Adipocyte (in vitro differentiated cells): ENCODE data around the gene TMEM178A.
"Not testable (repeated sequence)": the region's sequence is repeated elsewhere in the genome, so short reads cannot be mapped to it uniquely, and the experiment has no call there.

ENCODE experiments used
- DNase-seq: peaks from one replicate; pipeline ENCODE4 v3.0.0-alpha.2; 2015; ENCODE audit warnings: low read depth
- H3K27me3 ChIP-seq: replicated peaks from 2 replicates; pipeline ENCODE4 v1.7.0; 2013; ENCODE audit warnings: mild to moderate bottlenecking, low read length, moderate library complexity; ENCODE audit not compliant: control insufficient read depth, insufficient read depth
- H3K36me3 ChIP-seq: 2 replicates; pipeline ENCODE4 v1.7.0; 2013; ENCODE audit warnings: low read length, mild to moderate bottlenecking, moderate library complexity; ENCODE audit not compliant: control insufficient read depth, insufficient read depth, severe bottlenecking
- H3K4me1 ChIP-seq: 2 replicates; pipeline ENCODE4 v1.7.0; 2013; ENCODE audit warnings: mild to moderate bottlenecking, low read length, moderate library complexity; ENCODE audit not compliant: control insufficient read depth, insufficient read depth
- H3K4me3 ChIP-seq: 2 replicates; pipeline ENCODE4 v1.7.0; 2013; ENCODE audit warnings: mild to moderate bottlenecking, low read length, moderate library complexity
- H3K9ac ChIP-seq: 2 replicates; pipeline ENCODE4 v1.7.0; 2013; ENCODE audit warnings: mild to moderate bottlenecking, low read length, moderate library complexity
- H3K9me3 ChIP-seq: 2 replicates; pipeline ENCODE4 v1.7.0; 2013; ENCODE audit warnings: mild to moderate bottlenecking, low read length, moderate library complexity; ENCODE audit not compliant: control insufficient read depth

TMEM178A gene

DNA sequence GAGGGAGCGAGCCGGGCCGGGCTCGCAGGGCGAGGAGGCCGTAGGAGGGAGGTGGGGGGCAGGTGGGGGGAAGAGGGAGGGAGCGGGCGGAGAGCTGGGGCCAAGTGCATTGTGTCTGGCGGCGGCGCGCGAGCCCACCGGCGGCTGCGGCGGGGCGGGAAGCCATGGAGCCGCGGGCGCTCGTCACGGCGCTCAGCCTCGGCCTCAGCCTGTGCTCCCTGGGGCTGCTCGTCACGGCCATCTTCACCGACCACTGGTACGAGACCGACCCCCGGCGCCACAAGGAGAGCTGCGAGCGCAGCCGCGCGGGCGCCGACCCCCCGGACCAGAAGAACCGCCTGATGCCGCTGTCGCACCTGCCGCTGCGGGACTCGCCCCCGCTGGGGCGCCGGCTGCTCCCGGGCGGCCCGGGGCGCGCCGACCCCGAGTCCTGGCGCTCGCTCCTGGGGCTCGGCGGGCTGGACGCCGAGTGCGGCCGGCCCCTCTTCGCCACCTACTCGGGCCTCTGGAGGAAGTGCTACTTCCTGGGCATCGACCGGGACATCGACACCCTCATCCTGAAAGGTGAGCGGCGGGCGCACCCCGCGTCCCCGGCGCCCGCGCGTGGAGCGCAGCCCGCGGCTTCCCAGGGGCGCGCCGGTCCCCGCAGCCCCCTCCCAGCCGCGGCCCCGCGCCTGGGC is at the start of gene TMEM178A:
TSS of gene TMEM178A (plus strand) at position 107 of the 680 bp plus-strand sequence. CDS start at position 165, 58 bp downstream.
- peak; percentile 45 for DNase-seq

DNA sequence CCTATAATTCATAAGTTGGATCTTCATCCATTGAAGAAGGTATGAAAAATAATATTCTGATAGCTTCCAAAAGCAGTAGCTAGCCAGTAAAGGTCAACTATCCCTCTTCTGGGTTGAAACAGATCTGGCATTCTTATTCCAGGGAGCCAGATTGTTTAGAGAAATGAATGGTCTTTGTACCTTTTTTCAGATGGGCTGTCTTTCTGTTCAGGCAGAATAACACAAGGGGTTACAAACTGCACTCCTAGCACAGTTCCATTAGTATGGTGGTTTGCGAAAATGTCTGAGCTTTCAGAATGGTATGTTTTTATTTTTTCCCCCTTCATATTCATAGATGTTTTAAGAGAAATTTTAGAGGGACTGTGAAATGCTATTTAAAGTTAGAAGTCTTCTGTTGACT is 47.5 kb upstream of the TMEM178A start:
- no peaks in the 10 kb centered on the region for H3K36me3 ChIP-seq
- no peak overlapping the region for H3K4me3 ChIP-seq
- no peaks in the 10 kb centered on the region for H3K9me3 ChIP-seq
- H3K27me3 ChIP-seq, result peaks cover 7% of the 10 kb centered on the region
- H3K9ac ChIP-seq, result no peak overlapping the region
- H3K4me1 ChIP-seq, result peaks cover 19% of the 10 kb centered on the region
- no peak for DNase-seq

More for the DNA sequence above, at the start of gene TMEM178A:
- peak within 1 kb of the TSS; percentile 74 for H3K4me3 ChIP-seq
- no peak within 1 kb of the TSS for H3K9ac ChIP-seq
- H3K4me1 ChIP-seq, result peaks cover 7% of the 10 kb centered on the region
- no peaks in the 10 kb centered on the region for H3K36me3 ChIP-seq
- H3K9me3 ChIP-seq, result peaks cover 7% of the 10 kb centered on the region
- peaks cover 48% of the 10 kb centered on the region for H3K27me3 ChIP-seq

DNA sequence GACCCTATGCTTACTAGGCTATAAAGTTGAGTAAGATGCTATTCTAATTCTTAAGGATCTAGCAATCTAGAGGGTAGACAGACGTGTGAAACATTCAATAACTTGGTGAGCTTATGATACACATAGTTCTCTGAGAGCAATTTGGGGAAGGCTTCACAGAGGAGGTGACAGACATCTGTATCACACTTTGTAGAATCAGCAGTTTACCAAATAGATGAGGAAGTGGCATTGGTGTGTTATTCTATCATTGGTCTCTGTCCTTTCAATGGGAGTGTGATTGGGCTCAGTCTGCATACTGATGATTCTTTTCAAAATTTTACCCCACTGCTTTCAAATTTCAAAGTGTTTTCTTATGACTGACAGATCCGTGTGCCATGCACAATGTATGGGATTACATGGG is 47.0 kb upstream of the TMEM178A start:
- Histone ChIP-seq H3K9me3 (no peaks in the 10 kb centered on the region), H3K9ac (no peak overlapping the region), H3K4me1 (peaks cover 22% of the 10 kb centered on the region), H3K27me3 (peaks cover 7% of the 10 kb centered on the region), H3K36me3 (no peaks in the 10 kb centered on the region), H3K4me3 (no peak overlapping the region)
- no peak for DNase-seq

DNA sequence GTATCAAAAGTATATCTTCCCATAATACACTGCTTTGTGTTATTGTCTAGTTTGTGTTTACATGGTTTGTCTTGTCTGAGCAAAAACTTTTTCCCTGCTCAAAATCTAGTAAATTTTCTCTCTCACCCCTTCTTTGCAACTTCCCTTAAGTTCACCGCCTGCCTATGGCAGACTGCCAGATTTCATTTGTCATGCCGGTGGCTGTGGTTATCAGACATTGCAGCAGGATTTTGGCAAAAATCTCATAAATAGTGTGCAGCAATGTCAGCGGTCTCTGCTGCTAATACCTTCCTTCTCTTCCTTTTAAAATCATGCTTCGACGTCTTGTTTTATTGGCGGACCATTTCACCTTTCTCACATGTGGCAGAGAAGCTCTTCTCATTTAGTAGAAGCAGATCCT is 45.6 kb upstream of the TMEM178A start:
- H3K36me3 ChIP-seq, result no peaks in the 10 kb centered on the region

DNA sequence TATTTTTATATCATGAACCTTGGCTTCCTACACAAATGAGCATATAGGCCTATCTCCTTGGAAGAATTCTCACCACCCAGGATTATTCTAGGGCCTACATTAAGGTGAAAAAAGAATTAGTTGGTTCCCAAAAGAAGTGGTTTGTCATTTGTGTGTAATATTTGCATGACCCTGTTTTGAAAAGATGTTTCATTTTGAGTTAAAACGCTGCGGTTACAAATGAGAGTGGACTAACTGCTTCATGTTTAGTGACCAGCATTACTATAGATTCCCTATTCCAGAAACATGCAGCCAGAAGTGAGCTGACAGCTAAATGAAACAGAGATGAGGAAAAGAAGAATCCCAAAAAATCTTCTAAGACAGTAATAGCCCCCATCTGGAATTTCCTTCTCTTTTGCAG is 44.1 kb upstream of the TMEM178A start:
- H3K27me3 ChIP-seq, result peaks cover 5% of the 10 kb centered on the region
- H3K9me3 ChIP-seq, result no peaks in the 10 kb centered on the region
- no peak overlapping the region for H3K9ac ChIP-seq
- H3K4me1 ChIP-seq, result peaks cover 26% of the 10 kb centered on the region
- no peak for DNase-seq
- no peaks in the 10 kb centered on the region for H3K36me3 ChIP-seq
- H3K4me3 ChIP-seq, result no peak overlapping the region

More for the DNA sequence above, 45.6 kb upstream of the TMEM178A start:
- Histone ChIP-seq H3K9ac (no peak overlapping the region), H3K4me1 (peaks cover 26% of the 10 kb centered on the region), H3K4me3 (no peak overlapping the region), H3K27me3 (peaks cover 7% of the 10 kb centered on the region), H3K9me3 (no peaks in the 10 kb centered on the region)
- DNase-seq, result peak; percentile 81

DNA sequence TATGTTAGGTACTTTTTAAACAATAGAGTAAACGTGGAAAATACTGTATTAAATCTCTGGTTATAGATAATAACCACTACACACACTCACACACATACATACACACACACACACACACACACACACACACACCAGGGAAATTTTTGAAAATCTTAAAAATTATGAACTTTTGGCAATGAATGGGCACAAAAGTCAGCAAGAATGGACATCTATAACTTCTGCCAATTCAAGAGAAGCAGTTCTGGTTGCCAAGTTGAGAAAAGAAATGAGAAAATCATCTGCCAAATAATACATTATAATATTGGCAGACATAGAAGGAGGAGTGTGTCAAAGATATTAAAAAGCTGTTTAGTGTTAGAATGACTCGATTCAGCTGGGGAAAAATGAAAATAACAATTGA is 42.9 kb upstream of the TMEM178A start:
- no peak overlapping the region for H3K4me3 ChIP-seq
- no peaks in the 10 kb centered on the region for H3K9me3 ChIP-seq
- H3K27me3 ChIP-seq, result no peaks in the 10 kb centered on the region
- H3K36me3 ChIP-seq, result no peaks in the 10 kb centered on the region
- peaks cover 26% of the 10 kb centered on the region for H3K4me1 ChIP-seq
- DNase-seq, result no peak
- no peak overlapping the region for H3K9ac ChIP-seq

DNA sequence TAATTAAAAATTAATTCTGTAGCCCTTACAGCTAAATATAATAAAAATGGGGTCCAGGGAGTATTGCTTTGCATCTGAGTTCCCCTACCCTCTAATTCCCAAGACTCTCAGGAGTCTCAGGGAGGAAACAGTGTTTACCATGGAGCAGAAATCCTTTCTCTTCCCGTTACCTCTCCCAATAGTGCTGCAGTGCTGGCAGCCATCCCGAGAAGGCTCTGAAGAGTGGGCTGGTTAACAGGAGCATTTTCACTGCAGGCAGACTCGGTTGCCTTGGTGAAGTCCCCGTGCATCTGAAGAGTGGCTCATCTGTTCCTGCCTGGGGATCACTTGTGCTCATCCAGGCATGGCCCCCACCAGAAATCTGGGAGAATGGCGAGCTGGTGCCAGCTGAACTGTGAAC is 41.8 kb upstream of the TMEM178A start:
- H3K9ac ChIP-seq, result no peak overlapping the region
- no peaks in the 10 kb centered on the region for H3K27me3 ChIP-seq
- H3K4me3 ChIP-seq, result no peak overlapping the region
- DNase-seq, result no peak
- no peaks in the 10 kb centered on the region for H3K36me3 ChIP-seq
- H3K4me1 ChIP-seq, result peaks cover 26% of the 10 kb centered on the region
- no peaks in the 10 kb centered on the region for H3K9me3 ChIP-seq

DNA sequence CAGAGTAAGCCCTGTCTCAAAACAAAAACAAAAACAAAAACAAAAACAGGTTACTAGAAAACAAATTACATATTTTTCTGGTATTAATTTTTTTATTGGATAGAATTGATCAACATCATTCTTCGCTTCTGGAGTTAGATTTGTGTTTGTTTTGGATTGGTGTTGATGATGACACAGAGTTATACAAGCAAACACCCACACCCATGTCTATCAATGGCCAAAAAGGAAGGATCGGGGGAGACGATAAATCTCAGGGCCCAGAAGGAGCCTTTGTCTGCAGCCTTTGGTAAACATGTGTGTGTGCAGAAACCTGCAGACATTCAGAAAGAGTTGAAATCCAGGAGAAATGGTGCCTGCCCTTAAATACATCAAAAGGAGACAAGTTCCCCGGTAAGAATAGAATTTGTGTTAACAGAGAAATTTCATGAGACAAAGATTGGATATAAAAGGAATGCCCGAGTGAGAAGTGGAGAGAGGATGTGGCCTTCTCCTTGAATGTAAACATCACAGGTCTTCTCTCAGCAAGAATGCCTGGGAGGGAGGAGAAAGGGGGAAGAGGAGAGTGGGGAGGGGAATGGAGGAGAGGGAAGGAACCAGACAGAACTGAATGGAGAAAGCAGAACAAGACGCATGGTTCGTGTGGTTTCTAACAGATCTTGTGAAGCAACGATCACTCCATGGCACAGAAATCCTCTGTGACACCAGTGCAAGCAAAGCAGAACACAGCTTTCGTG is 40.4 kb upstream of the TMEM178A start:
- Histone ChIP-seq H3K27me3 (no peaks in the 10 kb centered on the region), H3K4me3 (no peak overlapping the region), H3K9ac (no peak overlapping the region), H3K9me3 (no peaks in the 10 kb centered on the region), H3K36me3 (no peaks in the 10 kb centered on the region), H3K4me1 (peaks cover 18% of the 10 kb centered on the region)
- no peak for DNase-seq

DNA sequence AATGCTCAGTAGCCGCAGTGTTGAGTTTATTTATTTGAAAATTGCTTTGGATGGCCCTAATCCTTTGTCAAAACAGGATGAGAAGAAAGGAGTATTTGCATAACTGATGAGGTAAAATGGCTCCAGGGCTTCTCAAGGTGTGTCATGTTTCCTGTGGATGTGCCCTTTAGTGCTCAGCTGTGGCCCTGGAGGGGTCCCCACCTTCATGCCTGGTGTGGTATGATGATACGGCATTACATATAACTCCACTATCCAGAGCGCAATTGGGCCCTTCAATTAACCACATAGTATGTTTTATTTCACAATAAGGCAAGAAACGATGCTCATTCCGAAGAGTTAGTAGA is 39.8 kb upstream of the TMEM178A start:
- Histone ChIP-seq H3K9me3 (no peaks in the 10 kb centered on the region), H3K4me1 (peaks cover 13% of the 10 kb centered on the region), H3K36me3 (no peaks in the 10 kb centered on the region), H3K4me3 (no peak overlapping the region), H3K27me3 (no peaks in the 10 kb centered on the region), H3K9ac (no peak overlapping the region)
- no peak for DNase-seq

DNA sequence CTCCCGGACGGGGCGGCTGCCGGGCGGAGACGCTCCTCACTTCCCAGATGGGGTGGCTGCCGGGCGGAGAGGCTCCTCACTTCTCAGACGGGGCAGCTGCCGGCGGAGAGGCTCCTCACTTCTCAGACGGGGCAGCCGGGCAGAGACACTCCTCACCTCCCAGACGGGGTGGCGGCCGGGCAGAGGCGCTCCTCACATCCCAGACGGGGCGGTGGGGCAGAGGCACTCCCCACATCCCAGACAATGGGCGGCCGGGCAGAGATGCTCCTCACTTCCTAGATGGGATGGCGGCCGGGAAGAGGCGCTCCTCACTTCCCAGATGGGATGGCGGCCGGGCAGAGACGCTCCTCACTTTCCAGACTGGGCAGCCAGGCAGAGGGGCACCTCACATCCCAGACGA is 37.4 kb upstream of the TMEM178A start:
- peaks cover 23% of the 10 kb centered on the region for H3K4me1 ChIP-seq
- H3K9me3 ChIP-seq, H3K9ac ChIP-seq, DNase-seq, H3K4me3 ChIP-seq, H3K36me3 ChIP-seq, H3K27me3 ChIP-seq: not testable (repeated sequence)

DNA sequence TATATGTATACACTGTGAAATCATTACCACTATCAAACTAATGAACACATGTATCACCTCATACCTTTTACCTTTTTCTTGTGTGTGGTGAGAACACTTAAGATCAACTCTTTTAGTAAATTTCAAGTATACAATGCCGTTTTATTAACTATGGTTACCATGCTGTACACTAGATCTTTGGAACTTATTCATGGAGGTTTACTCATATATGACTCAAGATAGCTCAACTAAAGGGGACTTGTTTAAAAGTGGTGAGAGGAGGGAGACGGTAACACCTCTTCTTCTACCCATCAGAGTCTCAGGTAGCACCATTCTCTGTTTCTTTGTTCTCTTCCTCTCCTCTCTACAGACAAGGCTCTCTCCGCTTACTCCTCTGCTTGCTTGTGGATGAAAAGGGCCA is 36.1 kb upstream of the TMEM178A start:
- Histone ChIP-seq H3K4me3 (no peak overlapping the region), H3K9ac (no peak overlapping the region), H3K36me3 (no peaks in the 10 kb centered on the region), H3K9me3 (no peaks in the 10 kb centered on the region), H3K27me3 (no peaks in the 10 kb centered on the region), H3K4me1 (peaks cover 17% of the 10 kb centered on the region)
- DNase-seq, result no peak
